Nephron (organoid): ENCODE data around the gene GCAT.

Experiments used
- H3K27ac Mint-ChIP-seq, 3 experiments: 2 replicates each; pipeline ENCODE4 v1.8.0; 2020; ENCODE audit warnings: mixed read lengths in 3 of 3, mild to moderate bottlenecking in 2 of 3, moderate library complexity in 1 of 3
- H3K27me3 Mint-ChIP-seq: 2 replicates; pipeline ENCODE4 v1.8.0; 2021; ENCODE audit warnings: low read depth, mild to moderate bottlenecking, moderate library complexity, mixed read lengths
- H3K36me3 Mint-ChIP-seq: 2 replicates; pipeline ENCODE4 v1.8.0; 2020; ENCODE audit warnings: low read depth, mixed read lengths
- H3K4me1 Mint-ChIP-seq: 2 replicates; pipeline ENCODE4 v1.8.0; 2020; ENCODE audit warnings: mixed read lengths
- H3K4me3 Mint-ChIP-seq, 3 experiments: 2 replicates each; pipeline ENCODE4 v1.8.0; 2020; ENCODE audit warnings: mild to moderate bottlenecking in 3 of 3, mixed read lengths in 3 of 3, moderate library complexity in 2 of 3
- H3K9me3 Mint-ChIP-seq: 2 replicates; pipeline ENCODE4 v1.8.0; 2020; ENCODE audit warnings: mixed read lengths
- TF ChIP-seq, protein P1 (sequence below), 3 experiments: fragments of 200-600 bp; sonication (generic); IDR thresholded peaks; one replicate each; pipeline ENCODE4 v1.5.0; 2021; ENCODE audit warnings: antibody characterized with exemption in 3 of 3; ENCODE audit not compliant: unreplicated experiment in 3 of 3

Gene GCAT

GRCh38 chr22:37804352-37804880 is 3.3 kb upstream of the GCAT start:
- peak overlapping the region; percentile 88 to 90 (median 90) for H3K4me3 Mint-ChIP-seq
- H3K4me1 Mint-ChIP-seq: peaks cover 20% of the 10 kb centered on the region
- H3K27ac Mint-ChIP-seq: peak overlapping the region; percentile 96 to 99 (median 98)
- TF ChIP-seq, protein P1, sequence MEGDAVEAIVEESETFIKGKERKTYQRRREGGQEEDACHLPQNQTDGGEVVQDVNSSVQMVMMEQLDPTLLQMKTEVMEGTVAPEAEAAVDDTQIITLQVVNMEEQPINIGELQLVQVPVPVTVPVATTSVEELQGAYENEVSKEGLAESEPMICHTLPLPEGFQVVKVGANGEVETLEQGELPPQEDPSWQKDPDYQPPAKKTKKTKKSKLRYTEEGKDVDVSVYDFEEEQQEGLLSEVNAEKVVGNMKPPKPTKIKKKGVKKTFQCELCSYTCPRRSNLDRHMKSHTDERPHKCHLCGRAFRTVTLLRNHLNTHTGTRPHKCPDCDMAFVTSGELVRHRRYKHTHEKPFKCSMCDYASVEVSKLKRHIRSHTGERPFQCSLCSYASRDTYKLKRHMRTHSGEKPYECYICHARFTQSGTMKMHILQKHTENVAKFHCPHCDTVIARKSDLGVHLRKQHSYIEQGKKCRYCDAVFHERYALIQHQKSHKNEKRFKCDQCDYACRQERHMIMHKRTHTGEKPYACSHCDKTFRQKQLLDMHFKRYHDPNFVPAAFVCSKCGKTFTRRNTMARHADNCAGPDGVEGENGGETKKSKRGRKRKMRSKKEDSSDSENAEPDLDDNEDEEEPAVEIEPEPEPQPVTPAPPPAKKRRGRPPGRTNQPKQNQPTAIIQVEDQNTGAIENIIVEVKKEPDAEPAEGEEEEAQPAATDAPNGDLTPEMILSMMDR (IDR thresholded peaks at IDR 0.05; ENCODE audit: unreplicated experiment in 3 of 3): no peak
- H3K36me3 Mint-ChIP-seq: no peaks in the 10 kb centered on the region
- H3K9me3 Mint-ChIP-seq: no peaks in the 10 kb centered on the region
- peaks cover 6% of the 10 kb centered on the region for H3K27me3 Mint-ChIP-seq

- peak overlapping the region; percentile 93 to 99 (median 97) for H3K4me3 Mint-ChIP-seq
- TF ChIP-seq, protein P1 (IDR thresholded peaks at IDR 0.05; ENCODE audit: unreplicated experiment in 3 of 3): no peak
- H3K27me3 Mint-ChIP-seq: peaks cover 6% of the 10 kb centered on the region
- peak overlapping the region; percentile 72 to 90 (median 89) for H3K27ac Mint-ChIP-seq
- H3K4me1 Mint-ChIP-seq: peaks cover 25% of the 10 kb centered on the region
- H3K36me3 Mint-ChIP-seq: no peaks in the 10 kb centered on the region
- H3K9me3 Mint-ChIP-seq: no peaks in the 10 kb centered on the region
Measured at GRCh38 chr22:37804881-37805809, 2.6 kb upstream of the GCAT start.

- H3K36me3 Mint-ChIP-seq: no peaks in the 10 kb centered on the region
- peak overlapping the region; percentile 72 to 90 (median 89) for H3K27ac Mint-ChIP-seq
- TF ChIP-seq, protein P1 (IDR thresholded peaks at IDR 0.05; ENCODE audit: unreplicated experiment in 3 of 3): no peak
- H3K9me3 Mint-ChIP-seq: no peaks in the 10 kb centered on the region
- H3K27me3 Mint-ChIP-seq: peaks cover 6% of the 10 kb centered on the region
- H3K4me1 Mint-ChIP-seq: peaks cover 25% of the 10 kb centered on the region
- peak overlapping the region; percentile 93 to 99 (median 97) for H3K4me3 Mint-ChIP-seq
Measured at GRCh38 chr22:37805810-37806277, 1.9 kb upstream of the GCAT start.

- TF ChIP-seq, protein P1 (IDR thresholded peaks at IDR 0.05; ENCODE audit: unreplicated experiment in 3 of 3): no peak
- peaks cover 6% of the 10 kb centered on the region for H3K27me3 Mint-ChIP-seq
- H3K4me1 Mint-ChIP-seq: peaks cover 25% of the 10 kb centered on the region
- H3K9me3 Mint-ChIP-seq: no peaks in the 10 kb centered on the region
- H3K27ac Mint-ChIP-seq: peak overlapping the region; percentile 72 to 90 (median 89)
- H3K4me3 Mint-ChIP-seq: peak overlapping the region; percentile 93 to 99 (median 97)
- no peaks in the 10 kb centered on the region for H3K36me3 Mint-ChIP-seq
Measured at GRCh38 chr22:37806409-37807333, 1.1 kb upstream of the GCAT start.

DNA sequence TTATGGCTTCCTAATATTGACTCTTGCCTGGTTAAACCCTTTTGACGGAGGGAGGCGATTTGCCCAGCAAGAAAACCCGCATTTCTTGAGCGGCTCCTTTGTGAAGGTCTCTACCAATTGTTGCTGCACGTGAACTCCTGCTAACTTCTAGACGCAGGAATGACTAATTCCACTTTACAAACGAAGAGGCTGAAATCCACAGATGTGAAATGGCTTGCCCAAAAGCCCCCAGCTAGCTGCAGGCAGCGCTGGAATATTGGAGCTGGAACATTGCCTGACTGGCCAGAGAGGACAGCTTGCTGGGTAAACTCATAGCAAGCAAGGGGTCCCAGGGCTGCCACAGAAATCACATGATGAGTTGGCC is 542 bp downstream of the GCAT start:
- TF ChIP-seq, protein P1 (IDR thresholded peaks at IDR 0.05; ENCODE audit: unreplicated experiment in 3 of 3): no peak
- Mint-ChIP-seq H3K36me3 (no peaks in the 10 kb centered on the region), H3K27ac (peak overlapping the region; percentile 45 to 90 (median 89)), H3K9me3 (no peaks in the 10 kb centered on the region), H3K27me3 (peaks cover 1% of the 10 kb centered on the region), H3K4me1 (peaks cover 17% of the 10 kb centered on the region), H3K4me3 (peak overlapping the region; percentile 93 to 99 (median 97))
